Lower leg skin (tissue), 3 donors: ENCODE data around the gene FRAS1.

Source experiments
- CTCF ChIP-seq, 3 donors: fragments of 450-650 bp; IDR thresholded peaks; one replicate each; pipeline ENCODE4 v1.5.1; 2016; ENCODE audit warnings: antibody characterized with exemption in 3 of 3, mild to moderate bottlenecking in 3 of 3, moderate library complexity in 2 of 3
- POLR2A ChIP-seq, 2 donors: fragments of 450-650 bp; IDR thresholded peaks; one replicate each; pipeline ENCODE4 v1.6.1; 2016 to 2017; ENCODE audit warnings: antibody characterized with exemption in 2 of 2, mild to moderate bottlenecking in 1 of 2, moderate library complexity in 1 of 2

GRCh38 chr4:78219825-78220224 lies 162.7 kb downstream of the FRAS1 start:
- TF ChIP-seq CTCF (IDR thresholded peaks at IDR 0.05) = no peak
- TF ChIP-seq POLR2A (IDR thresholded peaks at IDR 0.05) = no peak
